GM18520 (cell line): Measurements from ENCODE around the gene ENTPD7.
"Not testable (repeated sequence)": the region's sequence is repeated elsewhere in the genome, so short reads cannot be mapped to it uniquely, and the experiment has no call there.

Experiments
- ATAC-seq: cut with Tn5 transposase; IDR thresholded peaks from one replicate; pipeline ENCODE4 v1.9.1; 2021; ENCODE audit not compliant: unreplicated experiment

ENTPD7 gene

GRCh38 chr10:99659031-99659867 lies at the start of gene ENTPD7:
Gene ENTPD7 (plus strand): TSS chr10:99659509. CDS start chr10:99659957, 448 bp downstream.
- peak; percentile 98 for ATAC-seq

- no peak for ATAC-seq
Observed at GRCh38 chr10:99610221-99610620, 49.1 kb upstream of the ENTPD7 start.

- no peak for ATAC-seq
Observed at GRCh38 chr10:99611326-99611725, 48.0 kb upstream of the ENTPD7 start.

- ATAC-seq, result no peak
Observed at GRCh38 chr10:99612167-99612831, 47.0 kb upstream of the ENTPD7 start.

GRCh38 chr10:99615426-99615825 lies 43.9 kb upstream of the ENTPD7 start:
- ATAC-seq, result no peak

GRCh38 chr10:99617696-99618095 lies 41.6 kb upstream of the ENTPD7 start:
- no peak for ATAC-seq

- ATAC-seq, result no peak
Observed at GRCh38 chr10:99619090-99619800, 40.1 kb upstream of the ENTPD7 start.

GRCh38 chr10:99619851-99620710 lies 39.2 kb upstream of the ENTPD7 start, which contains the start of gene SLC25A28:
Gene SLC25A28 (minus strand): TSS chr10:99620439. CDS start chr10:99620335, 104 bp downstream.
- ATAC-seq, result no peak

GRCh38 chr10:99620711-99621453 lies 38.4 kb upstream of the ENTPD7 start:
- peak; percentile 86 for ATAC-seq

GRCh38 chr10:99621454-99622251 lies 37.7 kb upstream of the ENTPD7 start:
- no peak for ATAC-seq

GRCh38 chr10:99623919-99624318 lies 35.4 kb upstream of the ENTPD7 start:
- ATAC-seq, result no peak

GRCh38 chr10:99625124-99625523 lies 34.2 kb upstream of the ENTPD7 start:
- ATAC-seq, result not testable (repeated sequence)

- no peak for ATAC-seq
Observed at GRCh38 chr10:99628923-99629624, 30.2 kb upstream of the ENTPD7 start.

GRCh38 chr10:99629625-99629978 lies 29.7 kb upstream of the ENTPD7 start:
- no peak for ATAC-seq

- ATAC-seq, result no peak
Observed at GRCh38 chr10:99630433-99630832, 28.9 kb upstream of the ENTPD7 start.

GRCh38 chr10:99630991-99631390 lies 28.3 kb upstream of the ENTPD7 start:
- ATAC-seq, result no peak

- no peak for ATAC-seq
Observed at GRCh38 chr10:99631496-99631895, 27.8 kb upstream of the ENTPD7 start.

- no peak for ATAC-seq
Observed at GRCh38 chr10:99633832-99634231, 25.5 kb upstream of the ENTPD7 start.
